Stimulated activated CD4-positive, alpha-beta T cell treated with anti-CD3 and anti-CD28 coated beads, Interleukin-15, amount 100 ng/mL, for 48 hours (primary cell): ENCODE data around the gene NKD1.

Source experiments
- DNase-seq, 2 donors: peaks; one replicate each; pipeline ENCODE4 v3.0.0-alpha.2; 2020; ENCODE audit warnings: low read depth in 2 of 2

The NKD1 gene

DNA sequence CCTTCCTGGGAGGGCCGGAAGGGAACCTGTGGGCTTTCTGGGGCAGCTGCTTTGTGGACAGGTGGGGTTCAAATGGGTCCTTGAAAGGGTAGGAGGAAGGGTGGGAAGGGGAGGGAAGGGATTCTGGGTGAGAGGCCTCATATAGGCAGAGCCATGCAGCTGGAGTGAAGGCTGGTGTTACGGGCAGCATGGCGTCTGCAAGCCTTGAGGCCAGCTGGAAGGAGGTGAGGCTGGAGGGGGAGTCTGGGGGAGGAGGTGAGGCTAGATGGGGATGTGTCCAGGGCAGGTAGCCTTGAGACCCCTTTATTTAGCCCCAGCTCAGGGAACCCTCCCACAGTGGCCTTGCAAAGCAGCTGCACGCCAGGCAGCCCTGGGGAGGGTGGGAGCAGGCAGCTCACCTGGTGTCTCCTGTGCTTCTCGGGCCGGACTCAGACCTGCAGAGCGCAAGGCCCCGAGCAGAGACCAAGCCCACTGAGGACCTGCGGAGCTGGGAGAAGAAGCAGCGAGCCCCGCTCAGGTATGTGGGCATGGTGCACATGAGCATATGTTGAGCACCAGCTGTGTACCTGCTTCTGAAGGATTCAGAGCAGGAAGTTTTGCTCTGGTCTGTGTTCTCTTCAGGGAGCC is 82.3 kb downstream of the NKD1 start:
- no peak for DNase-seq

- no peak for DNase-seq
Observed at GRCh38 chr16:50631249-50631984, 83.2 kb downstream of the NKD1 start.

GRCh38 chr16:50631985-50632576 is 83.9 kb downstream of the NKD1 start:
- no peak for DNase-seq

GRCh38 chr16:50632927-50633800 is 85.0 kb downstream of the NKD1 start:
- no peak for DNase-seq

DNA sequence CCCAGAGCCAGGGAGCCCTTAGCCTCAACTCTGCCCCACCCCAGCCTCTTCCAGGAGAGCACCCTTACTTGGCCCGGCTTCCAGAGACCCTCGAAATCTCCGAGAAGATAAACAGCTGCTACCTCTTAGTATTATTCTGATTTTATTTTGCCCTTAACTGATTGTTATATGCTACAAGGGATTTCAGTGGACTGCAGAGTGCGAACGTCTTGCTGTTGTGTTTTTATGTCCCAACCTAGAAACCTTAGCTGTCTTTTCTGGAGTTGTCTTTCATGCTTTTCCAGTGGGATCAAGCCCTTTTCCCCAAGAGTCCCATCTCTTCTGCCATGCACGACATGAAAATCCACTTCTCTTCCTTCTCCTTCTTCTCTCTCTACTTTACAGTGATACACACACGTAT is 85.9 kb downstream of the NKD1 start:
- no peak for DNase-seq

- DNase-seq = no peak
Observed at GRCh38 chr16:50634947-50635346, 86.8 kb downstream of the NKD1 start.

GRCh38 chr16:50635505-50636392 is 87.6 kb downstream of the NKD1 start:
- DNase-seq = peak; percentile 27 to 28

- DNase-seq = no peak
Observed at GRCh38 chr16:50636753-50637374, 88.7 kb downstream of the NKD1 start.

DNA sequence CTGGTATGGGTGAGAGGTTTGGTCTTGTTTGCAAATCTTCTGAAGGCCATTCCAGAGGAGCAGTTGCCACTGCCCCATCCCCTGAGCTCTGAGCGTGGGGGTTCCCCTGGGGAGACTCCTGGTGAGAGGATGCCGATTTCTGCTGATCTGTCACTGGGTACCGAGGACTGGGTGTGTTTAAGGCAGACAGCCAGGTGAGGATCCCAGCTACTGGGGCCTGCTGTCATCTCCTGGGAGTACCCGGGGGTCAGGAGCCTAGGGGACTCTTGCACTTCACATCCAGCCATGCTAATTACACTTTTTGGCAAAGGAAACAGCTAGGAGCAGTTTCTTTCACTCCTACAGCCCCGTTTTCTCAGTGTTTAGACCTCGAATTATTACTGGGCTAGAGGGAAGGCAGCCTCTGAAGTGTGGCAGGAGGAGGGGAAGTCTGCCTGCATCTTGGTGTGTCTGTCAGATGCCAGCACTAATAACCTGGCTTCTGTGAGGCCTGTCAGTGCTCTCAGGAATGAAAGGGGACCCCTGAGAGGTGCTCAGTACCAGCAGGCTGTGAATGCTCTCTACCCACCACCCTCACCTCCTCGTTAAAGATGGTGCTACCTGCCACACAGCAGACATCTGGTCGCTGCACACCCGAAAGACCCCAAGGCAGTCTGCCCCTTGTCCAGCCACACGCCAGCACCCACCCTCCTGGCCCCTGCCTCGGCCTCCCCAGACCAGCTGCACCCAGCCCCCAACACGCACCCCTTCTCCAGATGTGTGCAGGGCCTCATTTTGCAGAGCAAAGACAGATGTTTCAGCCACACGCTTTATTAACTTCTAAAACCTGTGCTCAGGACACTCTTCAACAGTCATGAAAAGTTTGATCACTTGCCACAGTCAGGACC is 89.8 kb downstream of the NKD1 start:
- DNase-seq = no peak

- DNase-seq = no peak
Observed at GRCh38 chr16:50638816-50639670, 90.8 kb downstream of the NKD1 start.

DNA sequence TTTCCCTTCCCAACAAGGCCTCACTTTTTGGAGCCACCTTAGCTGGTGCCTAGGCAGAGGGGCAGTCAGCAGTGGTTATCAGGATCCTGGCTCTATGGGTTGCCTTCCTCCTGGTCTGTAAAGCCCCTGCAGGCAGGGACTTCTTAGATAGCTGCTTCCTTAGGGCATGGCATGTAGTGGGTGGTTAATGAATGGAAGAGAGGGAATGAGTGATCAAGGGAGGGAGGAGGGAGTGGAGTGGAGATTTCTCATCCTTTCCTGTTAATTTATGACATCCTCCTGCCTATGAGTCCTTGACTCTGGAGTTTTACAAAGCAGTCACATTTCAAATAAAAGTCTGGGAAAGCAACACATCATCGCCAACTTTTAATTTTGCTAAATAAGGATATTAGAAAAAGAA is 92.2 kb downstream of the NKD1 start:
- DNase-seq = no peak

DNA sequence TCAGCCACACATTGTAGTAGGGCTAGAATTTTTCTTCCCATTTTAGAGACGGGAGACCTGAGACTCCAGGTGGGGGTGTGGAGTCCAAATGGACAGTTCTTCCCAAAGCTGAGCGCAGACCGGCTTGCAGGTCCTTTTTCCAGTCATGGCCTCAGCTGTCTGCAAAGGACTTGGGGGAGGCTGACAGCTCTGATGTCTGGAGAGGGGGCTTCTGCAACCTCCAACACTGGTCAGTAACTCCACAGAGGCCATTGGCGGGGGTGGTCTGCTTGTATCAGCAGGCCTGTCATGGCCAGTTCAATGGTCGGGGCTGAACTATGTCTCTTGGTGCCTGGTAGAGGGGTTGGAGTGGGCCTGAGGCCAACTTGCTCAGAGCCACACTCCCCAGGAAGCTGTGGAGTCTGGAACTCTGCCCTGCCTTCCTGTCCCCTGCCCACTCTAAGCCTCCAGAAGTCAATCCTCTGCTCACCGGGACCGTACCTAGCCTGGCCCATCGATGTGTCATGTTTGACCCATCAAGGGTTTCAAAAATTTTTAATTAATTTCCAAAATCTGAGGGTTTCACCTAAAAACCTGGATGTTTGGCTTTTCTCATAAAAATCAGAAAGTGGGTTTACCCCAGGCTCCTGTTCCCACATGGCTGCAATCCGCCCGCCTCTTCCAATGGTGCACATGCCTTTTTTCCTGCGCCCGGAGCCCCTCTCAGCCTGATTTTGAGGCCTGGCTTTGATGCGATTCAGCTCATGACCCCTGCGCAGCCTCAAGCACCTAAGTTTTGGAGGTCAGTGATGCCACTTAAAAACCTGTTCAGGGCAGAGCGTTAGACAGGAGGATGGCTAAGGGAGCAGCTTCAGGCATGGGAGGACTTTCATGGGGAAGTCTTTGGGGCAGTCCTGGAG is 93.0 kb downstream of the NKD1 start:
- DNase-seq = no peak

- no peak for DNase-seq
Observed at GRCh38 chr16:50641818-50642187, 93.6 kb downstream of the NKD1 start.

DNA sequence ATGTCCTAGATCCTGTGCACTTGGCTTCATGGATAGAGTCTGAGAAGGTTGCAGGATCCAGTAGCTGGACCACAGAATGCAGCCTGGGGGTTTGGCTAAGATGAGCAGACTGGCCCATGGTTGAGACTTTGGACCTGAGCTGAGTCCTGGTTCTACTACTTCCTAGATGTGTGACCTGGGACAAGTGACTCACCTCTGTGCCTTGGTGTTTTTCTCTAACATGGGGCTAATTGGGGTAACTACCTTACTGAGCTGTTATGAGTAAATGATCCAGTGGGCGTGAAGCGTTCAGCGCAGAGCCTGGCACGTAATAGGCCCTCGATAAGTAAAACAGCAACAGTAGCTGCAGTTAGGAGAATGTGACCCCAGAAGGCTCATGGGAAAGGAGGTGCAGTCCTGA is 94.2 kb downstream of the NKD1 start:
- no peak for DNase-seq

- no peak for DNase-seq
Observed at GRCh38 chr16:50643192-50643591, 95.0 kb downstream of the NKD1 start.

DNA sequence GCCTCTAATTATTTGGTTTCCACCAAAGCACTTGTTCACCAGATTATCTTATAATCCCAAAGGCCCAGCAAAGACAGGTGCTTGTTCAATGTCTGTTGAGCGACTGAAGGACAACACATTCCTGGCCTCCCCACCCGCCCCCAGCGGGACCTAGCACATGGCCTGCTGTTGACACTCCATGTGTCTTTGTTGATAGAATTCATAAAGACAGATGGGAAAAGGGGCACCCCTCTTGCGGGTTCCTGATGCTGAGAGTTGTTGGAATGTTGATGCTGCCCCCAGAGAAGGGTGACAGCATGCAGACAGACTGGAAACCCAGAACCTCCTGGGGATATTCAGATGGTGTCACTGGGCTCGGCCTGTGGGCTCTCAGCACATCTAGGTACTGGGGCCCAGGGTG is 96.0 kb downstream of the NKD1 start:
- DNase-seq = no peak

DNA sequence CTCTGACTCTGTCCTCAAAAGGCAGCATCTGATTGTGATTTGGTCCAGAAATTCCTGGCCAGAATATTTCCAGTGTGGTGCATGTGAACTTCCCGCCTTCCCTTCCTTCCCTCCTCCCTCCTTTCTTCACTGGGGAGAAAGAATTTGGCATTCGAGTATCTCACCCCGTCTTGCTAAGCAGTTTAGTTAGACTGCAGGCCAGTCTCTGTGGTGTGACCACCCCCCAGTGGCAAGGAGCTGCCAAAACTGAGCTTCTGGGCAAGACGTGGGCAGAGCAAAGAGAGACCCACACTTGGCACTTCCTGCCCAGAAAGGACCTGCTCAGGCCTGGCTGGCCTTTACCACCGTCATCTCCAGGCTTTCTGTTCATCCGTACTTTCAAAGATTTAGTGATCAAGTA is 96.5 kb downstream of the NKD1 start:
- peak in 1 of 2 donors; percentile 21 for DNase-seq
